Loucy (cell line): ENCODE measurements around the gene TUBGCP4.

Source experiments
- H2AFZ ChIP-seq: fragments of 200-600 bp; sonication (generic); 2 replicates; pipeline ENCODE4 v1.6.0; 2016; ENCODE audit warnings: antibody characterized with exemption, mild to moderate bottlenecking, low read length, moderate library complexity
- H3F3A ChIP-seq: fragments of 200-600 bp; 2 replicates; pipeline ENCODE4 v1.6.0; 2016; ENCODE audit warnings: antibody characterized with exemption, low read depth, mild to moderate bottlenecking
- H3K27me3 ChIP-seq: fragments of 200-600 bp; sonication (generic); 2 replicates; pipeline ENCODE4 v1.6.1; 2014; ENCODE audit warnings: low read length, mild to moderate bottlenecking; ENCODE audit not compliant: insufficient read depth, poor library complexity, severe bottlenecking
- H3K36me3 ChIP-seq: fragments of 200-600 bp; sonication (generic); 2 replicates; pipeline ENCODE4 v1.6.1; 2016; ENCODE audit warnings: low read length; ENCODE audit not compliant: insufficient read depth
- H3K4me1 ChIP-seq: fragments of 200-600 bp; sonication (generic); 2 replicates; pipeline ENCODE4 v1.5.1; 2014; ENCODE audit warnings: low read length, mild to moderate bottlenecking; ENCODE audit not compliant: insufficient read depth, poor library complexity, severe bottlenecking
- H3K4me2 ChIP-seq: fragments of 200-600 bp; sonication (generic); 2 replicates; pipeline ENCODE4 v1.6.0; 2014; ENCODE audit warnings: antibody characterized with exemption, low read length, low read depth, mild to moderate bottlenecking; ENCODE audit not compliant: poor library complexity, severe bottlenecking
- H3K4me3 ChIP-seq: fragments of 200-600 bp; sonication (generic); 2 replicates; pipeline ENCODE4 v1.5.1; 2014; ENCODE audit warnings: low read length, mild to moderate bottlenecking, mixed read lengths; ENCODE audit not compliant: poor library complexity, severe bottlenecking
- H3K79me2 ChIP-seq: fragments of 200-600 bp; sonication (generic); 2 replicates; pipeline ENCODE4 v1.6.1; 2014; ENCODE audit warnings: low read length; ENCODE audit not compliant: insufficient read depth
- H3K9ac ChIP-seq: fragments of 200-600 bp; sonication (generic); 2 replicates; pipeline ENCODE4 v1.6.0; 2014; ENCODE audit warnings: mild to moderate bottlenecking, low read depth, low read length, moderate library complexity; ENCODE audit not compliant: poor library complexity, severe bottlenecking
- H3K9me2 ChIP-seq: fragments of 200-600 bp; sonication (generic); replicated peaks from 2 replicates; pipeline ENCODE4 v1.6.1; 2016; ENCODE audit warnings: low read depth, low read length, mixed read lengths
- H3K9me3 ChIP-seq: fragments of 200-600 bp; sonication (generic); 2 replicates; pipeline ENCODE4 v1.6.1; 2014; ENCODE audit warnings: mild to moderate bottlenecking, antibody characterized with exemption, low read length, low read depth; ENCODE audit not compliant: insufficient read depth
- H4K20me1 ChIP-seq: fragments of 200-600 bp; sonication (generic); 2 replicates; pipeline ENCODE4 v1.6.0; 2014; ENCODE audit warnings: antibody characterized with exemption, low read length, mild to moderate bottlenecking; ENCODE audit not compliant: insufficient read depth, poor library complexity, severe bottlenecking
- CTCF ChIP-seq: fragments of 200-600 bp; sonication (generic); conservative IDR thresholded peaks from 2 replicates; pipeline ENCODE4 v1.5.1; 2014; ENCODE audit warnings: mild to moderate bottlenecking, antibody characterized with exemption, low read length
- EZH2phosphoT487 ChIP-seq: fragments of 200-600 bp; IDR thresholded peaks from 2 replicates; pipeline ENCODE4 v1.6.1; 2018; ENCODE audit warnings: antibody characterized with exemption, mild to moderate bottlenecking, moderate library complexity, borderline replicate concordance

Gene TUBGCP4

GRCh38 chr15:43408789-43409188 lies 37.9 kb downstream of the TUBGCP4 start:
- H3F3A ChIP-seq: no peaks in the 10 kb centered on the region
- H3K79me2 ChIP-seq: no peaks in the 10 kb centered on the region
- no peaks in the 10 kb centered on the region for H3K27me3 ChIP-seq
- peaks cover 89% of the 10 kb centered on the region; the same call in 1 of the 2 replicates for H3K36me3 ChIP-seq
- no peaks in the 10 kb centered on the region for H3K4me1 ChIP-seq
- H3K9me2 ChIP-seq: no peaks in the 10 kb centered on the region
- no peaks in the 10 kb centered on the region for H3K9me3 ChIP-seq
- no peak overlapping the region for H3K9ac ChIP-seq
- no peak overlapping the region for H3K4me3 ChIP-seq
- no peaks in the 10 kb centered on the region for H4K20me1 ChIP-seq
- TF ChIP-seq EZH2phosphoT487 (no peak), CTCF (no peak)
- H2AFZ ChIP-seq: no peak overlapping the region
- no peak overlapping the region for H3K4me2 ChIP-seq

GRCh38 chr15:43410572-43411214 lies 39.8 kb downstream of the TUBGCP4 start:
- H3F3A ChIP-seq: no peaks in the 10 kb centered on the region
- no peak overlapping the region for H3K4me3 ChIP-seq
- no peaks in the 10 kb centered on the region for H3K4me1 ChIP-seq
- H3K79me2 ChIP-seq: no peaks in the 10 kb centered on the region
- H3K9me2 ChIP-seq: no peaks in the 10 kb centered on the region
- peaks cover 87% of the 10 kb centered on the region; the same call in 1 of the 2 replicates for H3K36me3 ChIP-seq
- no peaks in the 10 kb centered on the region for H3K27me3 ChIP-seq
- H3K4me2 ChIP-seq: no peak overlapping the region
- H3K9me3 ChIP-seq: no peaks in the 10 kb centered on the region
- no peak overlapping the region for H2AFZ ChIP-seq
- no peaks in the 10 kb centered on the region for H4K20me1 ChIP-seq
- no peak overlapping the region for H3K9ac ChIP-seq
- no peak for TF ChIP-seq EZH2phosphoT487
- no peak for TF ChIP-seq CTCF

GRCh38 chr15:43412096-43412495 lies 41.2 kb downstream of the TUBGCP4 start:
- no peaks in the 10 kb centered on the region for H3K4me1 ChIP-seq
- H3K27me3 ChIP-seq: no peaks in the 10 kb centered on the region
- H3K9me3 ChIP-seq: no peaks in the 10 kb centered on the region
- no peak overlapping the region for H3K4me2 ChIP-seq
- H3K9me2 ChIP-seq: no peaks in the 10 kb centered on the region
- H3K79me2 ChIP-seq: no peaks in the 10 kb centered on the region
- H3K4me3 ChIP-seq: no peak overlapping the region
- no peaks in the 10 kb centered on the region for H3F3A ChIP-seq
- H2AFZ ChIP-seq: no peak overlapping the region
- no peaks in the 10 kb centered on the region for H4K20me1 ChIP-seq
- no peak overlapping the region for H3K9ac ChIP-seq
- peaks cover 82% of the 10 kb centered on the region; the same call in 1 of the 2 replicates for H3K36me3 ChIP-seq
- TF ChIP-seq CTCF: no peak
- TF ChIP-seq EZH2phosphoT487: no peak
